ENCODE measurements around the gene ZNF609.
"Not testable (repeated sequence)": the region's sequence is repeated elsewhere in the genome, so short reads cannot be mapped to it uniquely, and the experiment has no call there.

The ZNF609 gene

GRCh38 chr15:64580696-64581407 is 120.5 kb downstream of the ZNF609 start:
- Histone ChIP-seq H3K9ac (ENCODE audit: low read depth, low read length) (no peak overlapping the region), H3K36me3 (ENCODE audit: insufficient read depth, low read depth, low read length) (no peaks in the 10 kb centered on the region), H3K4me3 (ENCODE audit: low read length) (no peak overlapping the region), H3K27ac (ENCODE audit: low read length) (no peak overlapping the region), H3K9me3 (ENCODE audit: insufficient read depth, low read depth, low read length) (no peaks in the 10 kb centered on the region), H3K27me3 (ENCODE audit: insufficient read depth, low read length) (no peaks in the 10 kb centered on the region), H3K4me1 (ENCODE audit: insufficient read depth, low read length) (no peaks in the 10 kb centered on the region)

- H3K9me3 ChIP-seq (ENCODE audit: insufficient read depth, low read depth, low read length) = no peaks in the 10 kb centered on the region
- no peak overlapping the region for H3K4me3 ChIP-seq (ENCODE audit: low read length)
- H3K27ac ChIP-seq (ENCODE audit: low read length) = no peak overlapping the region
- H3K27me3 ChIP-seq (ENCODE audit: insufficient read depth, low read length) = no peaks in the 10 kb centered on the region
- no peak overlapping the region for H3K9ac ChIP-seq (ENCODE audit: low read depth, low read length)
- no peaks in the 10 kb centered on the region for H3K36me3 ChIP-seq (ENCODE audit: insufficient read depth, low read depth, low read length)
- H3K4me1 ChIP-seq (ENCODE audit: insufficient read depth, low read length) = no peaks in the 10 kb centered on the region
Observed at GRCh38 chr15:64581408-64581761, 121.0 kb downstream of the ZNF609 start.

- no peaks in the 10 kb centered on the region for H3K36me3 ChIP-seq (ENCODE audit: insufficient read depth, low read depth, low read length)
- H3K4me1 ChIP-seq (ENCODE audit: insufficient read depth, low read length) = no peaks in the 10 kb centered on the region
- no peak overlapping the region for H3K9ac ChIP-seq (ENCODE audit: low read depth, low read length)
- no peak overlapping the region for H3K4me3 ChIP-seq (ENCODE audit: low read length)
- H3K9me3 ChIP-seq (ENCODE audit: insufficient read depth, low read depth, low read length) = no peaks in the 10 kb centered on the region
- no peaks in the 10 kb centered on the region for H3K27me3 ChIP-seq (ENCODE audit: insufficient read depth, low read length)
- H3K27ac ChIP-seq (ENCODE audit: low read length) = no peak overlapping the region
Observed at GRCh38 chr15:64582202-64582601, 121.8 kb downstream of the ZNF609 start.

GRCh38 chr15:64583519-64583918 is 123.1 kb downstream of the ZNF609 start:
- H3K4me1 ChIP-seq (ENCODE audit: insufficient read depth, low read length) = no peaks in the 10 kb centered on the region
- H3K9me3 ChIP-seq (ENCODE audit: insufficient read depth, low read depth, low read length) = no peaks in the 10 kb centered on the region
- no peak overlapping the region for H3K9ac ChIP-seq (ENCODE audit: low read depth, low read length)
- H3K36me3 ChIP-seq (ENCODE audit: insufficient read depth, low read depth, low read length) = no peaks in the 10 kb centered on the region
- H3K27me3 ChIP-seq (ENCODE audit: insufficient read depth, low read length) = no peaks in the 10 kb centered on the region
- H3K4me3 ChIP-seq (ENCODE audit: low read length) = no peak overlapping the region
- no peak overlapping the region for H3K27ac ChIP-seq (ENCODE audit: low read length)

- H3K27ac ChIP-seq (ENCODE audit: low read length) = no peak overlapping the region
- no peak overlapping the region for H3K4me3 ChIP-seq (ENCODE audit: low read length)
- H3K4me1 ChIP-seq (ENCODE audit: insufficient read depth, low read length) = no peaks in the 10 kb centered on the region
- H3K36me3 ChIP-seq (ENCODE audit: insufficient read depth, low read depth, low read length) = no peaks in the 10 kb centered on the region
- no peak overlapping the region for H3K9ac ChIP-seq (ENCODE audit: low read depth, low read length)
- H3K9me3 ChIP-seq (ENCODE audit: insufficient read depth, low read depth, low read length) = no peaks in the 10 kb centered on the region
- no peaks in the 10 kb centered on the region for H3K27me3 ChIP-seq (ENCODE audit: insufficient read depth, low read length)
Observed at GRCh38 chr15:64583983-64584382, 123.6 kb downstream of the ZNF609 start.

- H3K4me1 ChIP-seq (ENCODE audit: insufficient read depth, low read length) = no peaks in the 10 kb centered on the region
- H3K27me3 ChIP-seq (ENCODE audit: insufficient read depth, low read length) = no peaks in the 10 kb centered on the region
- H3K9ac ChIP-seq (ENCODE audit: low read depth, low read length) = no peak overlapping the region
- H3K9me3 ChIP-seq (ENCODE audit: insufficient read depth, low read depth, low read length) = no peaks in the 10 kb centered on the region
- no peak overlapping the region for H3K27ac ChIP-seq (ENCODE audit: low read length)
- no peak overlapping the region for H3K4me3 ChIP-seq (ENCODE audit: low read length)
- no peaks in the 10 kb centered on the region for H3K36me3 ChIP-seq (ENCODE audit: insufficient read depth, low read depth, low read length)
Observed at GRCh38 chr15:64586259-64586870, 126.0 kb downstream of the ZNF609 start.

- H3K9me3 ChIP-seq (ENCODE audit: insufficient read depth, low read depth, low read length) = no peaks in the 10 kb centered on the region
- H3K4me1 ChIP-seq (ENCODE audit: insufficient read depth, low read length) = no peaks in the 10 kb centered on the region
- no peaks in the 10 kb centered on the region for H3K36me3 ChIP-seq (ENCODE audit: insufficient read depth, low read depth, low read length)
- H3K9ac ChIP-seq (ENCODE audit: low read depth, low read length) = no peak overlapping the region
- no peaks in the 10 kb centered on the region for H3K27me3 ChIP-seq (ENCODE audit: insufficient read depth, low read length)
- H3K27ac ChIP-seq (ENCODE audit: low read length) = no peak overlapping the region
- H3K4me3 ChIP-seq (ENCODE audit: low read length) = no peak overlapping the region
Observed at GRCh38 chr15:64586984-64587383, 126.6 kb downstream of the ZNF609 start.

- Histone ChIP-seq H3K4me3 (ENCODE audit: low read length) (no peak overlapping the region), H3K27me3 (ENCODE audit: insufficient read depth, low read length) (no peaks in the 10 kb centered on the region), H3K9ac (ENCODE audit: low read depth, low read length) (no peak overlapping the region), H3K4me1 (ENCODE audit: insufficient read depth, low read length) (no peaks in the 10 kb centered on the region), H3K9me3 (ENCODE audit: insufficient read depth, low read depth, low read length) (no peaks in the 10 kb centered on the region), H3K27ac (ENCODE audit: low read length) (no peak overlapping the region), H3K36me3 (ENCODE audit: insufficient read depth, low read depth, low read length) (no peaks in the 10 kb centered on the region)
Observed at GRCh38 chr15:64589435-64590084, 129.2 kb downstream of the ZNF609 start.

GRCh38 chr15:64592845-64593244 is 132.5 kb downstream of the ZNF609 start:
- H3K36me3 ChIP-seq (ENCODE audit: insufficient read depth, low read depth, low read length); H3K27me3 ChIP-seq (ENCODE audit: insufficient read depth, low read length); H3K4me3 ChIP-seq (ENCODE audit: low read length); H3K27ac ChIP-seq (ENCODE audit: low read length); H3K9ac ChIP-seq (ENCODE audit: low read depth, low read length); H3K9me3 ChIP-seq (ENCODE audit: insufficient read depth, low read depth, low read length): not testable (repeated sequence)
- H3K4me1 ChIP-seq (ENCODE audit: insufficient read depth, low read length) = peaks cover 12% of the 10 kb centered on the region; the same call in 1 of the 2 replicates

- Histone ChIP-seq H3K36me3 (ENCODE audit: insufficient read depth, low read depth, low read length) (no peaks in the 10 kb centered on the region), H3K4me3 (ENCODE audit: low read length) (no peak overlapping the region), H3K9ac (ENCODE audit: low read depth, low read length) (no peak overlapping the region), H3K9me3 (ENCODE audit: insufficient read depth, low read depth, low read length) (no peaks in the 10 kb centered on the region), H3K27ac (ENCODE audit: low read length) (no peak overlapping the region), H3K4me1 (ENCODE audit: insufficient read depth, low read length) (peaks cover 12% of the 10 kb centered on the region; the same call in 1 of the 2 replicates), H3K27me3 (ENCODE audit: insufficient read depth, low read length) (no peaks in the 10 kb centered on the region)
Observed at GRCh38 chr15:64596701-64597476, 136.5 kb downstream of the ZNF609 start.

- Histone ChIP-seq H3K9me3 (ENCODE audit: insufficient read depth, low read depth, low read length) (no peaks in the 10 kb centered on the region), H3K27me3 (ENCODE audit: insufficient read depth, low read length) (no peaks in the 10 kb centered on the region), H3K36me3 (ENCODE audit: insufficient read depth, low read depth, low read length) (no peaks in the 10 kb centered on the region), H3K4me3 (ENCODE audit: low read length) (no peak overlapping the region), H3K27ac (ENCODE audit: low read length) (no peak overlapping the region), H3K9ac (ENCODE audit: low read depth, low read length) (no peak overlapping the region), H3K4me1 (ENCODE audit: insufficient read depth, low read length) (peaks cover 12% of the 10 kb centered on the region; the same call in 1 of the 2 replicates)
Observed at GRCh38 chr15:64597477-64597822, 137.1 kb downstream of the ZNF609 start.
